GM18507 (cell line): Measurements from ENCODE around the gene KIAA1755.

Experiments
- DNase-seq: peaks from one replicate; pipeline ENCODE4 v3.0.0; 2011; ENCODE audit warnings: low read depth; ENCODE audit not compliant: insufficient read length; ENCODE audit errors: extremely low spot score
- FAIRE-seq: peaks from 2 replicates; lab custom pipeline; 2011; peaks lifted over from hg19 to GRCh38; lab: Jason Lieb, UNC

Gene KIAA1755

GRCh38 chr20:38162149-38162548, 98.4 kb downstream of the KIAA1755 start:
- DNase-seq = no peak
- FAIRE-seq = no peak

- no peak for DNase-seq
- no peak for FAIRE-seq
Observed at GRCh38 chr20:38161412-38161774, 99.1 kb downstream of the KIAA1755 start.
